WI38 (cell line): ENCODE results near the gene ITCH.

Experiments
- H3K4me3 ChIP-seq: 2 replicates; pipeline ENCODE4 v1.5.1; 2011; ENCODE audit warnings: low read depth, mild to moderate bottlenecking, control low read depth, low read length
- TF ChIP-seq, protein P1 (sequence below): IDR thresholded peaks from 2 replicates; pipeline ENCODE4 v1.5.1; 2012; ENCODE audit warnings: low read depth, mild to moderate bottlenecking, control low read depth, low read length

The ITCH gene

DNA sequence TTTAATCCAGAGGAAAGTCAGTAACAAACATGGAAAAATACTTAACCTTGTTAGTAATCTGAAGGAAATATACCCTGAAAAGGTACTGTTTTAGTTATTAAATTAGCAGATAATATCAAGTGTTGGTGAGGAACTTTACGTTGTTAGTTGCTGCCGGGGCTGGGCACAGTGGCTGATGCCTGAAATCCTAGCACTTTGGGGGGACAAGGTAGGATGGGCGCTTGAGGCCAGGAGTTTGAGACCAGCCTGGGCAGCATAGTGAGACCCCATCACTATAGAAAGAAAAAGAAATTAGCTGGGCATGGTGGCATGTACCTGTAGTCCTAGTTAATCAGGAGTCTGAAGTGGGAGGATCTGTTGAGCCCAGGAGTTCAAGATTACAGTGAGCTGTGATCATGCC is 80.5 kb downstream of the ITCH start:
- no peak overlapping the region for H3K4me3 ChIP-seq
- TF ChIP-seq, protein P1, sequence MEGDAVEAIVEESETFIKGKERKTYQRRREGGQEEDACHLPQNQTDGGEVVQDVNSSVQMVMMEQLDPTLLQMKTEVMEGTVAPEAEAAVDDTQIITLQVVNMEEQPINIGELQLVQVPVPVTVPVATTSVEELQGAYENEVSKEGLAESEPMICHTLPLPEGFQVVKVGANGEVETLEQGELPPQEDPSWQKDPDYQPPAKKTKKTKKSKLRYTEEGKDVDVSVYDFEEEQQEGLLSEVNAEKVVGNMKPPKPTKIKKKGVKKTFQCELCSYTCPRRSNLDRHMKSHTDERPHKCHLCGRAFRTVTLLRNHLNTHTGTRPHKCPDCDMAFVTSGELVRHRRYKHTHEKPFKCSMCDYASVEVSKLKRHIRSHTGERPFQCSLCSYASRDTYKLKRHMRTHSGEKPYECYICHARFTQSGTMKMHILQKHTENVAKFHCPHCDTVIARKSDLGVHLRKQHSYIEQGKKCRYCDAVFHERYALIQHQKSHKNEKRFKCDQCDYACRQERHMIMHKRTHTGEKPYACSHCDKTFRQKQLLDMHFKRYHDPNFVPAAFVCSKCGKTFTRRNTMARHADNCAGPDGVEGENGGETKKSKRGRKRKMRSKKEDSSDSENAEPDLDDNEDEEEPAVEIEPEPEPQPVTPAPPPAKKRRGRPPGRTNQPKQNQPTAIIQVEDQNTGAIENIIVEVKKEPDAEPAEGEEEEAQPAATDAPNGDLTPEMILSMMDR, result no peak

DNA sequence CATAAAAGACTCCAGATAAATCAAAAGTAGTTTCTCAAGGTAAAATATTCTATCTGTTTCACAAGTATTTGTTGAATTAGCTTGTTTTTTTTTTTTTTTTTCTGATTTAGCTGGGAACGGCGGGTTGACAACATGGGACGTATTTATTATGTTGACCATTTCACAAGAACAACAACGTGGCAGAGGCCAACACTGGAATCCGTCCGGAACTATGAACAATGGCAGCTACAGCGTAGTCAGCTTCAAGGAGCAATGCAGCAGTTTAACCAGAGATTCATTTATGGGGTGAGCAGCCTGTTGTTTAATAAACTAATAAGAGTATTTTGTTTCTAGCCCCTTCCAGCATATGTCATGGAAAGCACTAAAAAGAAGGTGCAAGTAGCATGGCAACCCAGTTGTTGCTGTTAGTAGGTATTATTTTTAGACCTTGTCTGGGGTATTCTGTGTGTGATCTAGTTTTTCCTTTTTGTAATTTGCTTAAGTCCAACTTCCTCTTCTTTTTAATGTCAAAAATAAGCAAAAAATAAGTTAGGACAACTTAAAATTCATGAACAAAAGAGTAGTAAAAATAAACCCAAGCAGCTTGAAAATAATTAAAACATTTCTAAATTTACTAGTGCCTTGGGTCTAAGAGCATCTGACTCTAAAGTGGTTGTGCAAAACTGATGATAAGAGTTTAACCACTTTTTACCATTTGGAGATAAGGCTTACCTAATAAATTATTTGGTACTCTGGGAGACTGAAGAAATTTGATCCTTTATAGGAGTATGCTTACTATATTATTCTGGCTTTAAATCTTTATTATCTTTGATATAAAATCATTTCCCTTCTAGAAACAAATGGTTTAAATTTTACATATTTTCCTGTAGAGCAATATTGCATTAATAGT is 82.3 kb downstream of the ITCH start:
- no peak overlapping the region for H3K4me3 ChIP-seq
- TF ChIP-seq, protein P1, result no peak

DNA sequence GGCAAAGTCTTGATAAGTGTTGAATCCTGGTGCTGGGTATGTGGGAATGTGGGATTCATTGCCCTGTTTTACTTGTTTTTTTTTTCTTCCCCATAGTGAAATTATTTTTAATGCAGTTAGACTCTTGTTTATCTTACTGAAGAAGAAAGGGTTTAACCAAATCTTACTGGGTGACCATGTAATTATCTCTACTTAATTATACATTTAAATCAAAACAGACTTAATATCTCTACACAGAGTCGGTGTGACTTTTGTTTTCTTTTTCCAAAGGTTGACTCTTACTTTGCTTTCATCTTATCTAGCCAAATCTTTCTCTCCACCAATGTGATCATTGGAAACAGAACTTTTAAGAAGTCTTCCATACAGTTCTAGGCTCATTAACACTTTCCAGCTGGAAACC is 85.4 kb downstream of the ITCH start:
- TF ChIP-seq, protein P1, result no peak
- no peak overlapping the region for H3K4me3 ChIP-seq

DNA sequence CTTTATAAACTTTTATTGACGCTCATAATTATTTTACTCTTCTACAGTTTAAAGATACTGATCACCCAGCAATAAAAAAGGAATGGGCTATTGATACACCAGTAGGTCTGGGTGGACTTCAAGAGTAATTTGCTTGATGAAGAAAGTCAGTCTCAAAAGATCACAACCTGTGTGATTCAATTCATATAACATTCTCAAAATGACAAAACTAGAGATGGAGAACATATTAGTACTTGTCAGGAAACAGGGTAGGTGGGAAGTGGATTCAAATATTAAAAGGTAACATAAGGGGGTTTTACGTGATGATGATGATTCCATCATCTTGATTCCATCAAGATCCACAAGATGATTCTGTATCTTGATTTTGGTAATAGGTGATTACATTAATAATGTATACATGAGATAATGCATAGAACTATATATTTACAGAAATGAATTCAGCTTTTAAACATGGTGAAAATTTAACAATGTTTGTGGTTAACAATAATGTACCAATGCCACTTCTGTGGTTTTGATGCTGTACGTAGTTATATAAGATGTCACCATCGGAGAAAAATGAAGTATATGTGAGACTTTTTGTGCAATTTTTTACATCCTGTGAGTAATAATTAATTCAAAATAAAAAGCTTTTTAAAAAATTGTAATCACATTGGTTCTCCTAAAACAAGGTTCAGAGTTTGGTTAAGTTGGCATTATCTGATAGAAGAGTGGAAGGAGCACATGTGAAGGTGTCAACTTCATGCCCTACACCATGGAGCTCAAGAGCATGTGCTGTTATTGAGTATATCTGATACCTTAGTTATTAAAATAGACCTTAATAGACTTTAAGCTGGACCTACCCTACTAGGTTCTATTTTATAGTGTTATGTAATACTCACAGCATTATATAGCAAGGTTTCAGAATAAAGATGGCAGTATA is 86.9 kb downstream of the ITCH start:
- H3K4me3 ChIP-seq, result no peak overlapping the region
- TF ChIP-seq, protein P1, result no peak

DNA sequence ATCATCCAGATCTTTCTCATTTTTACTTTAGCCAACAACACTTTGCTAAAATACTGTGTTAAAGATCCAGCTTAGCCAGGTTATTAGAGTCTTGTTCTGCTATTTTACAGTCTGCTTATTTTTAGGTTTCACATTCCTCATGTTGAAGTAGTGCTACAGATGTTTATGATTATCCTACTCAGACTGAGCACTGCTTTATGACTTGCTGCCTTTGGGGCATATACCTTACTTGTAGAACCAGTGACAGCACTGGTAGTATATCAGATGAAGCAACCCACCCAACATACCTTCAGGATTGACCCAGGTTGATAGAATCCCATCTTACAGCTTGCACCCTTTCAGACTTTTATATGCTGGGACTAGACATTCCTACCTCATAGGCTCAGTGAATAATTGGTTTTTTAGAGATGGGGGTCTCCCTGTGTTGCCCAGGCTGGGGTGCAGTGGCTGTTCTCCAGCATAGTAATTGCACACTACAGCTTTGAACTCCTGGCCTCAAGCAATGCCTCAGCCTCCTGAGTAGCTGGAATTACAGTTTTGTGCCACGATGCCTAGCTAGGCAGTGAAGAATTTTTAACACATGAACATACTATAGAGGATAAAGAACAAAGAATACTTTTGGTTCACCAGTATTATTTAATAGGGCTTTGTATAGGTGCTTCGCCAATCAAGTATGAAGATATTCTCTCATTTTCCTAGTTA is 89.4 kb downstream of the ITCH start:
- TF ChIP-seq, protein P1, result no peak
- H3K4me3 ChIP-seq, result no peak overlapping the region

DNA sequence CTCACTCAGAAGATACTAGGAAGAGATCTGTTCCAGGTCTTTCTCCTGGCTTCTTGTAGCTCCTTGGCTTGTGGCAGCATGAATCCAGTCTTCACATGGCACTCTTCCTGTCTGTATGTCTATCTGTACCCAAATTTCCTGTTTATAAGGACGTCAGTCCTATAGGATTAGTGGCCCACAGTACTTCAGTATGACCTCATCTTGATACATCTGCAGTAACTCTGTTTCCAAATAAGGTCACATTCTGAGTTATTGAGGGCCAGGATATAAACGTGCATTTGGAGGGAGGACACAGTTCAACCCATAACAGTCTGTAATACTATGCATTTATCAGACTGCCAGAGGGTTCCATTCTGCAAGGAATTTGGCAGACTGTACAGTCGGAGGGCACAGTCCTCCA is 95.6 kb downstream of the ITCH start:
- TF ChIP-seq, protein P1, result no peak
- H3K4me3 ChIP-seq, result no peak overlapping the region
